ENCODE data around the gene NOD2. TPM values are rescaled to one million over a fixed set of nuclear protein-coding genes. Genes with fewer than 3 reads are reported as not detected.
A peak's percentile ranks its signal among the peaks of the same experiment; 100 is the strongest.

NOD2 gene
- total RNA-seq, 1 experiment from 2014 or later: not detected

- Histone ChIP-seq H3K9me2 (replicated peaks; ENCODE audit: insufficient read depth, low read length) (no peaks in the 10 kb centered on the region), H3K4me1 (ENCODE audit: low read length) (peaks cover 13% of the 10 kb centered on the region)
These were observed 12.9 kb upstream of the NOD2 start for GRCh38 chr16:50680556-50680893.

GRCh38 chr16:50681021-50681885, 12.2 kb upstream of the NOD2 start, which contains the start of gene SNX20:
TSS of gene SNX20 (minus strand) at chr16:50681312. CDS start at chr16:50677526, 3,786 bp downstream.
- Histone ChIP-seq H3K79me2 (ENCODE audit: low read length) (peaks cover 4% of the 10 kb centered on the region; the same call in 1 of the 2 replicates), H3K9me2 (replicated peaks; ENCODE audit: insufficient read depth, low read length) (no peaks in the 10 kb centered on the region), H2AFZ (ENCODE audit: low read length) (peak within 1 kb of the TSS; percentile 95), H3K4me3 (ENCODE audit: low read length) (peak within 1 kb of the TSS; percentile 74), H3K4me1 (ENCODE audit: low read length) (peaks cover 13% of the 10 kb centered on the region), H3K36me3 (ENCODE audit: insufficient read depth, low read length) (no peaks in the 10 kb centered on the region), H3K9ac (ENCODE audit: low read length) (peak within 1 kb of the TSS; percentile 75), H3K4me2 (ENCODE audit: low read depth, low read length, poor library complexity, severe bottlenecking) (peak within 1 kb of the TSS; percentile 81), H3K27me3 (ENCODE audit: low read length) (no peaks in the 10 kb centered on the region), H4K20me1 (ENCODE audit: insufficient read depth, low read depth, low read length) (no peaks in the 10 kb centered on the region), H3K9me3 (ENCODE audit: low read length) (no peaks in the 10 kb centered on the region), H3K27ac (ENCODE audit: low read length) (no peak within 1 kb of the TSS)
- peak; percentile 85 for DNase-seq

More at GRCh38 chr16:50680556-50680893, 12.9 kb upstream of the NOD2 start:
- no peaks in the 10 kb centered on the region for H3K27me3 ChIP-seq (ENCODE audit: low read length)
- H3K4me3 ChIP-seq (ENCODE audit: low read length): peak overlapping the region; percentile 74
- no peak overlapping the region for H3K27ac ChIP-seq (ENCODE audit: low read length)
- DNase-seq: no peak
- peak overlapping the region; percentile 81 for H3K4me2 ChIP-seq (ENCODE audit: low read depth, low read length, poor library complexity, severe bottlenecking)
- H3K36me3 ChIP-seq (ENCODE audit: insufficient read depth, low read length): no peaks in the 10 kb centered on the region
- H4K20me1 ChIP-seq (ENCODE audit: insufficient read depth, low read depth, low read length): no peaks in the 10 kb centered on the region
- H2AFZ ChIP-seq (ENCODE audit: low read length): no peak overlapping the region
- peak overlapping the region; percentile 75 for H3K9ac ChIP-seq (ENCODE audit: low read length)
- H3K79me2 ChIP-seq (ENCODE audit: low read length): peaks cover 4% of the 10 kb centered on the region; the same call in 1 of the 2 replicates
- H3K9me3 ChIP-seq (ENCODE audit: low read length): no peaks in the 10 kb centered on the region

- H3K27me3 ChIP-seq (ENCODE audit: low read length): no peaks in the 10 kb centered on the region
- no peak overlapping the region for H2AFZ ChIP-seq (ENCODE audit: low read length)
- no peaks in the 10 kb centered on the region for H3K36me3 ChIP-seq (ENCODE audit: insufficient read depth, low read length)
- no peak for DNase-seq
- H3K9me3 ChIP-seq (ENCODE audit: low read length): no peaks in the 10 kb centered on the region
- H3K27ac ChIP-seq (ENCODE audit: low read length): no peak overlapping the region
- H3K4me2 ChIP-seq (ENCODE audit: low read depth, low read length, poor library complexity, severe bottlenecking): no peak overlapping the region
- no peak overlapping the region for H3K9ac ChIP-seq (ENCODE audit: low read length)
- H3K9me2 ChIP-seq (replicated peaks; ENCODE audit: insufficient read depth, low read length): no peaks in the 10 kb centered on the region
- H4K20me1 ChIP-seq (ENCODE audit: insufficient read depth, low read depth, low read length): no peaks in the 10 kb centered on the region
- H3K79me2 ChIP-seq (ENCODE audit: low read length): peaks cover 4% of the 10 kb centered on the region; the same call in 1 of the 2 replicates
- peaks cover 13% of the 10 kb centered on the region for H3K4me1 ChIP-seq (ENCODE audit: low read length)
- H3K4me3 ChIP-seq (ENCODE audit: low read length): no peak overlapping the region
These were observed 9.6 kb upstream of the NOD2 start for GRCh38 chr16:50683689-50684374.

GRCh38 chr16:50684823-50685461, 8.5 kb upstream of the NOD2 start:
- Histone ChIP-seq H3K79me2 (ENCODE audit: low read length) (peaks cover 4% of the 10 kb centered on the region; the same call in 1 of the 2 replicates), H3K27me3 (ENCODE audit: low read length) (no peaks in the 10 kb centered on the region), H3K4me1 (ENCODE audit: low read length) (peaks cover 13% of the 10 kb centered on the region), H3K36me3 (ENCODE audit: insufficient read depth, low read length) (no peaks in the 10 kb centered on the region), H2AFZ (ENCODE audit: low read length) (no peak overlapping the region), H3K9me3 (ENCODE audit: low read length) (no peaks in the 10 kb centered on the region), H3K9ac (ENCODE audit: low read length) (no peak overlapping the region), H3K4me2 (ENCODE audit: low read depth, low read length, poor library complexity, severe bottlenecking) (no peak overlapping the region), H3K4me3 (ENCODE audit: low read length) (no peak overlapping the region), H3K27ac (ENCODE audit: low read length) (no peak overlapping the region), H4K20me1 (ENCODE audit: insufficient read depth, low read depth, low read length) (no peaks in the 10 kb centered on the region), H3K9me2 (replicated peaks; ENCODE audit: insufficient read depth, low read length) (no peaks in the 10 kb centered on the region)
- no peak for DNase-seq

GRCh38 chr16:50685462-50686063, 7.8 kb upstream of the NOD2 start:
- Histone ChIP-seq H3K27ac (ENCODE audit: low read length) (no peak overlapping the region), H3K4me3 (ENCODE audit: low read length) (no peak overlapping the region), H3K9ac (ENCODE audit: low read length) (no peak overlapping the region), H3K4me2 (ENCODE audit: low read depth, low read length, poor library complexity, severe bottlenecking) (no peak overlapping the region), H3K9me3 (ENCODE audit: low read length) (no peaks in the 10 kb centered on the region), H2AFZ (ENCODE audit: low read length) (no peak overlapping the region), H3K9me2 (replicated peaks; ENCODE audit: insufficient read depth, low read length) (no peaks in the 10 kb centered on the region), H3K4me1 (ENCODE audit: low read length) (peaks cover 7% of the 10 kb centered on the region), H3K27me3 (ENCODE audit: low read length) (no peaks in the 10 kb centered on the region), H3K79me2 (ENCODE audit: low read length) (peaks cover 3% of the 10 kb centered on the region; the same call in 1 of the 2 replicates), H3K36me3 (ENCODE audit: insufficient read depth, low read length) (no peaks in the 10 kb centered on the region), H4K20me1 (ENCODE audit: insufficient read depth, low read depth, low read length) (no peaks in the 10 kb centered on the region)
- DNase-seq: no peak

- no peak overlapping the region for H3K9ac ChIP-seq (ENCODE audit: low read length)
- DNase-seq: no peak
- H3K27me3 ChIP-seq (ENCODE audit: low read length): no peaks in the 10 kb centered on the region
- H4K20me1 ChIP-seq (ENCODE audit: insufficient read depth, low read depth, low read length): no peaks in the 10 kb centered on the region
- H3K4me1 ChIP-seq (ENCODE audit: low read length): no peaks in the 10 kb centered on the region
- no peaks in the 10 kb centered on the region for H3K36me3 ChIP-seq (ENCODE audit: insufficient read depth, low read length)
- no peak overlapping the region for H3K27ac ChIP-seq (ENCODE audit: low read length)
- no peaks in the 10 kb centered on the region for H3K9me3 ChIP-seq (ENCODE audit: low read length)
- no peak overlapping the region for H3K4me2 ChIP-seq (ENCODE audit: low read depth, low read length, poor library complexity, severe bottlenecking)
- H2AFZ ChIP-seq (ENCODE audit: low read length): no peak overlapping the region
- no peak overlapping the region for H3K4me3 ChIP-seq (ENCODE audit: low read length)
- H3K9me2 ChIP-seq (replicated peaks; ENCODE audit: insufficient read depth, low read length): no peaks in the 10 kb centered on the region
- no peaks in the 10 kb centered on the region for H3K79me2 ChIP-seq (ENCODE audit: low read length)
These were observed 5.3 kb upstream of the NOD2 start for GRCh38 chr16:50688083-50688482.

GRCh38 chr16:50688867-50689266, 4.5 kb upstream of the NOD2 start:
- no peak overlapping the region for H3K27ac ChIP-seq (ENCODE audit: low read length)
- no peaks in the 10 kb centered on the region for H3K36me3 ChIP-seq (ENCODE audit: insufficient read depth, low read length)
- H2AFZ ChIP-seq (ENCODE audit: low read length): no peak overlapping the region
- no peak overlapping the region for H3K4me3 ChIP-seq (ENCODE audit: low read length)
- no peak overlapping the region for H3K9ac ChIP-seq (ENCODE audit: low read length)
- H3K79me2 ChIP-seq (ENCODE audit: low read length): no peaks in the 10 kb centered on the region
- no peaks in the 10 kb centered on the region for H3K9me3 ChIP-seq (ENCODE audit: low read length)
- H3K4me2 ChIP-seq (ENCODE audit: low read depth, low read length, poor library complexity, severe bottlenecking): no peak overlapping the region
- no peaks in the 10 kb centered on the region for H3K9me2 ChIP-seq (replicated peaks; ENCODE audit: insufficient read depth, low read length)
- no peak for DNase-seq
- no peaks in the 10 kb centered on the region for H3K27me3 ChIP-seq (ENCODE audit: low read length)
- H4K20me1 ChIP-seq (ENCODE audit: insufficient read depth, low read depth, low read length): no peaks in the 10 kb centered on the region
- H3K4me1 ChIP-seq (ENCODE audit: low read length): no peaks in the 10 kb centered on the region
